AG04449 (cell line): Measurements from ENCODE around the gene ZNF346.

Experiments
- CTCF ChIA-PET: fragments of 350-600 bp; formaldehyde crosslinking; extraction: SDS; loops from one replicate; lab custom pipeline; 2021; ENCODE audit warnings: antibody characterized with exemption; lab: Yijun Ruan, JAX
- POLR2A ChIA-PET: fragments of 400-600, 350-600 bp; formaldehyde crosslinking; extraction: SDS; loops from one replicate; lab custom pipeline; 2020; ENCODE audit warnings: antibody characterized with exemption, inconsistent platforms; lab: Yijun Ruan, JAX
- DNase-seq: peaks from one replicate; pipeline ENCODE4 v3.0.0-alpha.2; 2010; ENCODE audit warnings: low read depth, low spot score
- H3K4me3 ChIP-seq: 2 replicates; pipeline ENCODE4 v1.5.1; 2011; ENCODE audit warnings: low read depth, mild to moderate bottlenecking, control low read depth, low read length
- TF ChIP-seq, protein P1 (sequence below): IDR thresholded peaks from one replicate; pipeline ENCODE4 v1.5.1; 2011; ENCODE audit warnings: mild to moderate bottlenecking, moderate library complexity, low read length, control low read depth, inconsistent platforms; ENCODE audit not compliant: insufficient read depth; ENCODE audit errors: missing control alignments

The ZNF346 gene

DNA sequence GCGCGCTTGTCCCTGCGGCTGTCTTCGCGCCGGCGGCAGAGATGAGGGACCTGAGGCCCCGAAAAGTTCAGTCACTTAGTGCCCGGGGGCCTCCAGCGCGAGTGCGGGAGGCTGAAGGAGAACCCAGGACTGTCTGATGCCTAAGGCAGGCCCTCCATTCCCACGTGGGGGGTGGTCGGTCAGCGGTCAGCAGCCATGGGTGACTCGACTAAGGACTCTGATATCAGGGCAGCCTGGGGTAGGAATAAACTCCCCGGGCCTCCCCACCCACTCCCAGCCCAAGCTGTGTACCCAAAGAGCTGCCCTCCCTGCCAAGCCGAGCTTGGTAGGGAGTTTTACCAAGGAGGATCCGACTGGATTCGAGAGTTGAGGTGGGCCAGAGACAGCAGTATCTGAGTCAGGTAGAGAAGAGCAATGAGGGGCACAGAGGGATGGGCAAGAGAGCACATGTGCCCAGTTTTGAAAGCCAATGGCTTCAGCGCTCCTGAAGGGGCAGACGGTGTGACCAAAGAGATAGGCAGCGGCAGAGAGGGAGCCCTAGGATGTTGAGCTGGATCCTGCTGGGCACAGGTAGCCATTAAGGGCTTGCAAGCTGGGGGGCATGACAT lies 65.0 kb downstream of the ZNF346 start:
- H3K4me3 ChIP-seq = no peak overlapping the region; the same call in 1 of the 2 replicates
- ChIA-PET CTCF (interaction anchor here (0.7 to 12.3 kb wide), 8 partner anchors 9 to 1357 kb away, joined by 3 to 189 read pairs (median 6); no protein-coding TSS in a partner anchor), POLR2A (interaction anchor here (0.6 kb wide), 1 partner anchor 26 kb away, joined by 3 read pairs; no protein-coding TSS in a partner anchor)
- TF ChIP-seq, protein P1, sequence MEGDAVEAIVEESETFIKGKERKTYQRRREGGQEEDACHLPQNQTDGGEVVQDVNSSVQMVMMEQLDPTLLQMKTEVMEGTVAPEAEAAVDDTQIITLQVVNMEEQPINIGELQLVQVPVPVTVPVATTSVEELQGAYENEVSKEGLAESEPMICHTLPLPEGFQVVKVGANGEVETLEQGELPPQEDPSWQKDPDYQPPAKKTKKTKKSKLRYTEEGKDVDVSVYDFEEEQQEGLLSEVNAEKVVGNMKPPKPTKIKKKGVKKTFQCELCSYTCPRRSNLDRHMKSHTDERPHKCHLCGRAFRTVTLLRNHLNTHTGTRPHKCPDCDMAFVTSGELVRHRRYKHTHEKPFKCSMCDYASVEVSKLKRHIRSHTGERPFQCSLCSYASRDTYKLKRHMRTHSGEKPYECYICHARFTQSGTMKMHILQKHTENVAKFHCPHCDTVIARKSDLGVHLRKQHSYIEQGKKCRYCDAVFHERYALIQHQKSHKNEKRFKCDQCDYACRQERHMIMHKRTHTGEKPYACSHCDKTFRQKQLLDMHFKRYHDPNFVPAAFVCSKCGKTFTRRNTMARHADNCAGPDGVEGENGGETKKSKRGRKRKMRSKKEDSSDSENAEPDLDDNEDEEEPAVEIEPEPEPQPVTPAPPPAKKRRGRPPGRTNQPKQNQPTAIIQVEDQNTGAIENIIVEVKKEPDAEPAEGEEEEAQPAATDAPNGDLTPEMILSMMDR = no peak
- no peak for DNase-seq

DNA sequence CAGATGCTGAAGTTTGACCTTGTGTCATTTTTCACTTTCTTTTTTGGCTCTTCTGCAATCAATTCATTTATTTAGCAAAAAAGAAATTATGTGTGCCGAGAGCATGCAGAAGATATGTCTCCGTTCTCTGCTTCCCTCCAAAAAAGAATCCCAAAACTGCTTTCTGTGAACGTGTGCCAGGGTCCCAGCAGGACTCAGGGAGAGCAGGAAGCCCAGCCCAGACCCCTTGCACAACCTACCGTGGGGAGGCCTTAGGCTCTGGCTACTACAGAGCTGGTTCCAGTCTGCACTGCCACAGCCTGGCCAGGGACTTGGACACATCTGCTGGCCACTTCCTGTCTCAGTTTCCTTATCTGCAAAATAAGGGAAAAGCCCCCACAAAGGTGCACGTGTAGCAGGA lies 66.6 kb downstream of the ZNF346 start:
- ChIA-PET CTCF (interaction anchor here (1.0 to 12.3 kb wide), 3 partner anchors 19 to 431 kb away, joined by 3 to 189 read pairs (median 4); no protein-coding TSS in a partner anchor), POLR2A (no interaction called here)
- TF ChIP-seq, protein P1 = no peak
- H3K4me3 ChIP-seq = no peak overlapping the region
- no peak for DNase-seq

DNA sequence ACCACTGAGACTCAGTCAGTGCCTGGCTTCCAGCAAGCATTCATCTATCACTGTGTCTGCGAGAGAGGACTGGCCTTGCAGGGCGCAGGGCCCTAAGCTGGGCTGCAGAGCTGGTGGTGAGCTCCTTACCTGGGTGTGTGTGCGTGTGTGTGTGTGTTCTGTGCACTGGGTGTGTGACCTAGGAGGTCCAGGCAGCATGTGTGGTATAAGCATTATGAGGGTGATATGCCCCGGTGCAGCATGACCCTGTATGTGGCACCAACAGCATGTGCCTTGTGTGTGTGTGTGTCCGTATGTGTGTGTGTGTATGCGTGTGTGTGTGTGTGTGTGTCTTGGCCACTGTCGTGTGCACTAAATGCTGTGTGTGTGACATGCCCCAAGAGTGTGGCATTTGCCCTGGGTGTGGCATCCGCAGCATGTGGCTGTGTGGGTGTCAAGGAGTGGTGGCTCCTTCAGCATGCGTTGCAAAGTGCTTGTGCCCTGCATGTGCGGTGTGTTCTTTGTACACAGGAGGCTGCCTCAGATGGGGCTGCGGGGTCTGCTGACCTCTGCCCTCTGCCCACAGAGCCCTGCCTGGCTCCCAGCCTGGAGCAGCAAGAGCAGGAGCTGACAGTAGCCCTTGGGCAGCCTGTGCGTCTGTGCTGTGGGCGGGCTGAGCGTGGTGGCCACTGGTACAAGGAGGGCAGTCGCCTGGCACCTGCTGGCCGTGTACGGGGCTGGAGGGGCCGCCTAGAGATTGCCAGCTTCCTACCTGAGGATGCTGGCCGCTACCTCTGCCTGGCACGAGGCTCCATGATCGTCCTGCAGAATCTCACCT lies 67.5 kb downstream of the ZNF346 start:
- no peak overlapping the region for H3K4me3 ChIP-seq
- ChIA-PET POLR2A (no interaction called here), CTCF (interaction anchor here (1.0 to 12.3 kb wide), 2 partner anchors 20 to 432 kb away, joined by 3 to 189 read pairs; no protein-coding TSS in a partner anchor)
- TF ChIP-seq, protein P1 = no peak
- no peak for DNase-seq

DNA sequence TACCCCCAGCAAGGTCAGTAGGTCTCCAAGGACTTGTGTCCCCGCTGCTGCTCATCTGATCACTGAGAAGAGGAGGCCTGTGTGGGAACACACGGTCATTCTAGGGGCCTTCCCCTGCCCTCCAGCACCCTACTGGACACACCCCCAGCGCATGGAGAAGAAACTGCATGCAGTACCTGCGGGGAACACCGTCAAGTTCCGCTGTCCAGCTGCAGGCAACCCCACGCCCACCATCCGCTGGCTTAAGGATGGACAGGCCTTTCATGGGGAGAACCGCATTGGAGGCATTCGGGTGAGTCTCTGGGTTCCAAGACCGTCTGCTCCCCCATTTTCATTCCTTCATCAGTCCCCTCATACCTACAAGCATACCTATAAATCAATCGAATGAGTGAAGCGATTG lies 68.3 kb downstream of the ZNF346 start:
- no peak overlapping the region for H3K4me3 ChIP-seq
- CTCF ChIA-PET = interaction anchor here (1.1 to 12.3 kb wide), 2 partner anchors 21 to 23 kb away, joined by 4 to 189 read pairs; no protein-coding TSS in a partner anchor
- POLR2A ChIA-PET = no interaction called here
- no peak for DNase-seq
- TF ChIP-seq, protein P1 = no peak

DNA sequence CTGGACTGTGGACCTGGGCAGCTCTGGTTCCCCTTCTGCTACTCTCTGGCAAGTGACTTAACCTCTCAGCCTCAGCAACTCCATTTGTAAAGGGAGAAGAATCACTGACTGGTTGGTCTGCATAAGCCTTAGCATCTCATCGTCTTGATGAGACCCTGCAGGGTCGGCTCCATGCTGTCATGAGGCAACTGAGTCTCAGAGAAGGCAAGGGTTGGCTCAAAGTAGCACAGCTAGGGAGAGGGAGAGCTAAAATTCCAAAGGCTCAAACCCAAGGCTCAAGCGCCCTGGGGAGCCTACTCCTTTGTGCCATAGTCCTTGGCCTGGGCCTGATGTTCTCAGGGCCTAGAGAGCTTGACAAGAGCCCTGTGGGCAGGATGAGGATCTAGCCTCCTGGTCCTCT lies 68.7 kb downstream of the ZNF346 start:
- ChIA-PET CTCF (interaction anchor here (0.7 to 12.3 kb wide), 3 partner anchors 21 to 22 kb away, joined by 3 to 189 read pairs (median 4); no protein-coding TSS in a partner anchor), POLR2A (no interaction called here)
- TF ChIP-seq, protein P1 = no peak
- no peak for DNase-seq
- H3K4me3 ChIP-seq = no peak overlapping the region
